ENCODE measurements around the gene MGAT4B. TPM values are rescaled to one million over a fixed set of nuclear protein-coding genes. Genes with fewer than 3 reads are reported as not detected.

MGAT4B gene
- total and polyA plus RNA-seq, 4 experiments from 2014 or later, result 8.3 to 121 (median 71.5) TPM

DNA sequence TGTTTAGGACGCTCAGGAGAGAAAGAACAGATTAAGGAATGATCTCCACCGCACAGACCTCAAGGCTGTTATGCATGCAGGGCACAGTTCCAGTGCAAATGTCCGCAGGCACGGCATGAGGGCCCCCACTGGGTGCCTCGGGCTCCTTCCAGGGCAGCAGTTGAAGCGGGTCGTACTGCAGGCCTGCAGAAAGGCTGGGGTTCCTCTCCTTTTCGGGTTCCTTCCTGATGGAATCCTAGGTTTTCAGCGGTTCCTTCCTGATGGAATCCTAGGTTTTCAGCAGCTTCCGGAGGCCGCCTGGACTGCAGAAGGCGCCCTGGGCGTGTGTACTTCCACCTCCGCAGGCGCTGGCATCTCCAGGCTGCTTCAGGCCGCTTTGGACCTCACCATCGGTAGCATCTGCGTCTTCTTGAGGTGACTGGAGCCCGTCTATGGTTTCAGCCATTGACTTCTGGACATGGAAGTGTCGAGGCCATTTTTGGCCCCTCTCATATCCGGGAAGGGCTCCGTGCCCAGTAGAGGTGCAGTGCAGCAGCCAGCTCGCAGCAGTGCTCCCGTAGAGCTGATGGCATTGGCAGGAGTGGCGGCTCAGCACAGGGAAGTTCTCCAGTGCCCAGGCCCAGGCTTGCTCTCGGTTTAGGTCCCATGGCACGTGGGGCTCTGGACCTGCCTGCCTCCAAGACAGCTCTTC, 5.6 kb upstream of the MGAT4B start:
- H3K9me3 ChIP-seq (ENCODE audit: control insufficient read depth in 1 of 2, low read length in 2 of 2), result no peaks in the 10 kb centered on the region
- H3K4me3 ChIP-seq (ENCODE audit: low read length in 2 of 2), result no peak overlapping the region
- H3K27ac ChIP-seq (ENCODE audit: low read depth, low read length), result no peak overlapping the region
- peaks cover 5% of the 10 kb centered on the region for H3K36me3 ChIP-seq (ENCODE audit: insufficient read depth, low read length)
- no peak for DNase-seq
- Mint-ChIP-seq H3K36me3 (peaks cover 11 to 14% of the 10 kb centered on the region in 2 donors), H3K27me3 (peaks cover 0 to 2% of the 10 kb centered on the region in 2 donors), H3K9me3 (no peaks in the 10 kb centered on the region), H3K27ac (peak overlapping the region in 2 of 7 donors; percentile 15 to 51), H3K4me1 (peaks cover 1 to 11% (median 2%) of the 10 kb centered on the region in 4 donors), H3K4me3 (no peak overlapping the region)
- no peaks in the 10 kb centered on the region for H3K27me3 ChIP-seq (ENCODE audit: insufficient read depth, low read length)
- intact Hi-C loops (cut with micrococcal nuclease), result no loop called here
- peaks cover 2% of the 10 kb centered on the region for H3K4me1 ChIP-seq (ENCODE audit: insufficient read depth, low read length)
- CTCF ChIA-PET (ENCODE audit: partially characterized antibody), result interaction anchor here (1.5 to 4.3 kb wide), 2 partner anchors 11 to 16 kb away, joined by 5 to 25 read pairs; no protein-coding TSS in a partner anchor
- POLR2A ChIA-PET (ENCODE audit: partially characterized antibody), result interaction anchor here (1.9 kb wide), 1 partner anchor 17 kb away, joined by 7 read pairs; no protein-coding TSS in a partner anchor

- intact Hi-C loops (cut with micrococcal nuclease), result loop anchor here (1.0 to 10.0 kb wide), 5 partner anchors 9 to 487 kb away; partner anchors contain the start of genes MAPK9 and TBC1D9B
- Mint-ChIP-seq H3K4me1 (peaks cover 14 to 42% (median 30%) of the 10 kb centered on the region in 4 donors), H3K27me3 (no peaks in the 10 kb centered on the region), H3K4me3 (peak overlapping the region; percentile 80 to 90 (median 86)), H3K36me3 (peaks cover 3 to 7% of the 10 kb centered on the region in 2 donors), H3K27ac (peak overlapping the region in 6 of 7 donors; percentile 80 to 90 (median 86)), H3K9me3 (no peaks in the 10 kb centered on the region)
- peak in 3 of 5 donors; percentile 34 to 41 (median 37) for DNase-seq
- Histone ChIP-seq H3K9me3 (ENCODE audit: control insufficient read depth in 1 of 2, low read length in 2 of 2) (no peaks in the 10 kb centered on the region), H3K36me3 (ENCODE audit: insufficient read depth, low read length) (no peaks in the 10 kb centered on the region), H3K4me3 (ENCODE audit: low read length in 2 of 2) (peak overlapping the region; percentile 11 to 54), H3K27ac (ENCODE audit: low read depth, low read length) (peak overlapping the region; percentile 61), H3K4me1 (ENCODE audit: insufficient read depth, low read length) (peaks cover 42% of the 10 kb centered on the region), H3K27me3 (ENCODE audit: insufficient read depth, low read length) (no peaks in the 10 kb centered on the region)
- ChIA-PET POLR2A (ENCODE audit: partially characterized antibody) (interaction anchor here (0.7 to 8.7 kb wide), 14 partner anchors 11 to 255 kb away, joined by 3 to 159 read pairs (median 6); partner anchors contain the start of genes HNRNPH1, LTC4S, MAML1 and MRNIP), CTCF (ENCODE audit: partially characterized antibody) (interaction anchor here (0.9 to 1.5 kb wide), 4 partner anchors 9 to 182 kb away, joined by 3 to 4 read pairs (median 4); partner anchors contain the start of genes HNRNPH1 and TBC1D9B)
Measured at GRCh38 chr5:179805529-179806249, 977 bp downstream of the MGAT4B start.

DNA sequence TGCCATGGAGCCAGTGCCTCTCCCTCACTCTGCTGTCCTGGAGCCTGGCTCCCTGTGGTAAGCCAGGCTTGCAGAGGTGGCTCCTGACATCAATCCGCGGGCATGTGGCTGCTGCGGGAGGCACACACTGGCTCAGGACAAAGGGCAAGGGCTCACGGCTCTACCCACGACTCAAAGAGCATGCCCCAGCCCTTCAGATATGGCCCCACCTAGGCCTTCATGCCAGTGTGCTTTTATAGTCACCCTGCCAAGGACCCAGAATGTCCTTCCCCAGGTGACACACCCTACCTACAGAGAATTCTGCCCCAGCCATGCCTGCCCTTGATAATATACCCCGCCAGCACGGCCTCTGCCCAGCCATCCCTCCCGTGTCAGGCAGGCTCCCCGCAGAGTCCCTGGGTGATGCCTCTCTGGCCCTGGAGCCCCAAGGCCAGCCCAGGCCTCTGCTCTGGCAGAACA, 1.6 kb downstream of the MGAT4B start:
- CTCF ChIA-PET (ENCODE audit: partially characterized antibody), result interaction anchor here (0.9 to 1.5 kb wide), 4 partner anchors 8 to 181 kb away, joined by 3 to 4 read pairs (median 4); partner anchors contain the start of genes HNRNPH1 and TBC1D9B

DNA sequence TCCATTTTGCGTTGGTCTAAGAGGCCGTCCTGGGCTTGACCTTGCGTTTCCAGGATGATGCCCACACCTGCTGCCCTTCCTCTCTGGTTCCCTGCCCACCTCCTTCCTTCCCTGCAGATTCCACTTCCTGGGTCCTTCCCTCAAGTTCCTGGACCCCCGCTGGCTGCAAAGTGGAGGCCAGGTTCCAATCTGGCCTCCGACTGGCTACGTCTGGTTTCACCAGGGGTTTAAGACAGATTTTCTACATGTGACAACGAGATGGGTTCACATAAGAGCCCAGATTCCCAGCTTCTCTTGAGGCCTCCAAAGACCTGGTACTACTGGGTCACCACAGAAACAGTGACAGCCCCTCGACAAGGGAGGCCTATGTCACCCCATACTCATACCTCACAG, 2.1 kb downstream of the MGAT4B start:
- DNase-seq, result no peak
- H3K27ac Mint-ChIP-seq, result peak overlapping the region in 6 of 7 donors; percentile 53 to 90 (median 86)
- intact Hi-C loops (cut with micrococcal nuclease), result loop anchor here (5.0 to 10.0 kb wide), 3 partner anchors 33 to 268 kb away; partner anchors contain the start of gene RNF130
- Histone ChIP-seq H3K4me3 (ENCODE audit: low read length in 2 of 2) (no peak overlapping the region), H3K27me3 (ENCODE audit: insufficient read depth, low read length) (no peaks in the 10 kb centered on the region), H3K36me3 (ENCODE audit: insufficient read depth, low read length) (peaks cover 3% of the 10 kb centered on the region), H3K4me1 (ENCODE audit: insufficient read depth, low read length) (peaks cover 42% of the 10 kb centered on the region), H3K27ac (ENCODE audit: low read depth, low read length) (peak overlapping the region; percentile 61), H3K9me3 (ENCODE audit: control insufficient read depth in 1 of 2, low read length in 2 of 2) (no peaks in the 10 kb centered on the region)
- H3K27me3 Mint-ChIP-seq, result no peaks in the 10 kb centered on the region
- CTCF ChIA-PET (ENCODE audit: partially characterized antibody), result interaction anchor here (4.9 kb wide), 1 partner anchor 103 kb away, joined by 57 read pairs; the partner anchor contains the start of gene TBC1D9B
- no peaks in the 10 kb centered on the region for H3K9me3 Mint-ChIP-seq
- peaks cover 14 to 47% (median 30%) of the 10 kb centered on the region in 4 donors for H3K4me1 Mint-ChIP-seq
- H3K36me3 Mint-ChIP-seq, result peaks cover 3 to 11% of the 10 kb centered on the region in 2 donors
- POLR2A ChIA-PET (ENCODE audit: partially characterized antibody), result interaction anchor here (0.9 to 8.7 kb wide), 6 partner anchors 9 to 54 kb away, joined by 3 to 159 read pairs (median 5); partner anchors contain the start of genes MRNIP and SQSTM1
- H3K4me3 Mint-ChIP-seq, result peak overlapping the region; percentile 80 to 90 (median 86)

More for the DNA sequence above, 1.6 kb downstream of the MGAT4B start:
- H3K36me3 Mint-ChIP-seq, result peaks cover 3 to 7% of the 10 kb centered on the region in 2 donors
- no peaks in the 10 kb centered on the region for H3K27me3 ChIP-seq (ENCODE audit: insufficient read depth, low read length)
- no peaks in the 10 kb centered on the region for H3K36me3 ChIP-seq (ENCODE audit: insufficient read depth, low read length)
- H3K9me3 ChIP-seq (ENCODE audit: control insufficient read depth in 1 of 2, low read length in 2 of 2), result no peaks in the 10 kb centered on the region
- H3K9me3 Mint-ChIP-seq, result no peaks in the 10 kb centered on the region
- POLR2A ChIA-PET (ENCODE audit: partially characterized antibody), result interaction anchor here (0.9 to 8.7 kb wide), 12 partner anchors 11 to 254 kb away, joined by 3 to 159 read pairs (median 7); partner anchors contain the start of genes HNRNPH1, LTC4S, MAML1 and MRNIP
- peak overlapping the region; percentile 61 for H3K27ac ChIP-seq (ENCODE audit: low read depth, low read length)
- peaks cover 42% of the 10 kb centered on the region for H3K4me1 ChIP-seq (ENCODE audit: insufficient read depth, low read length)
- peak overlapping the region; percentile 80 to 93 (median 87) for H3K27ac Mint-ChIP-seq
- H3K27me3 Mint-ChIP-seq, result no peaks in the 10 kb centered on the region
- DNase-seq, result no peak
- peak overlapping the region in 1 of 2 donors; percentile 54 for H3K4me3 ChIP-seq (ENCODE audit: low read length in 2 of 2)
- H3K4me3 Mint-ChIP-seq, result peak overlapping the region; percentile 80 to 90 (median 86)
- intact Hi-C loops (cut with micrococcal nuclease), result loop anchor here (5.0 to 10.0 kb wide), 2 partner anchors 170 to 487 kb away; partner anchors contain the start of gene MAPK9
- H3K4me1 Mint-ChIP-seq, result peaks cover 14 to 42% (median 30%) of the 10 kb centered on the region in 4 donors

GRCh38 chr5:179803651-179804554, 2.8 kb downstream of the MGAT4B start:
- Mint-ChIP-seq H3K36me3 (peaks cover 3 to 18% of the 10 kb centered on the region in 2 donors), H3K4me1 (peaks cover 14 to 50% (median 30%) of the 10 kb centered on the region in 4 donors), H3K9me3 (no peaks in the 10 kb centered on the region), H3K27me3 (no peaks in the 10 kb centered on the region), H3K27ac (peak overlapping the region; percentile 4 to 88 (median 86)), H3K4me3 (peak overlapping the region; percentile 41 to 90 (median 86))
- intact Hi-C loops (cut with micrococcal nuclease), result loop anchor here (5.0 to 10.0 kb wide), 3 partner anchors 33 to 268 kb away; partner anchors contain the start of gene RNF130
- no peak for DNase-seq
- no peak overlapping the region for H3K4me3 ChIP-seq (ENCODE audit: low read length in 2 of 2)
- CTCF ChIA-PET (ENCODE audit: partially characterized antibody), result interaction anchor here (4.9 kb wide), 1 partner anchor 104 kb away, joined by 57 read pairs; the partner anchor contains the start of gene TBC1D9B
- POLR2A ChIA-PET (ENCODE audit: partially characterized antibody), result interaction anchor here (0.9 to 8.7 kb wide), 7 partner anchors 8 to 71 kb away, joined by 3 to 159 read pairs (median 6); partner anchors contain the start of genes MAML1, MRNIP and SQSTM1
- H3K27me3 ChIP-seq (ENCODE audit: insufficient read depth, low read length), result no peaks in the 10 kb centered on the region
- H3K27ac ChIP-seq (ENCODE audit: low read depth, low read length), result peak overlapping the region; percentile 26
- H3K36me3 ChIP-seq (ENCODE audit: insufficient read depth, low read length), result peaks cover 8% of the 10 kb centered on the region
- no peaks in the 10 kb centered on the region for H3K9me3 ChIP-seq (ENCODE audit: control insufficient read depth in 1 of 2, low read length in 2 of 2)
- peaks cover 42% of the 10 kb centered on the region for H3K4me1 ChIP-seq (ENCODE audit: insufficient read depth, low read length)

Measured in CD4-positive, alpha-beta memory T cell (primary cell).